ENCODE data around the gene MAP1A.

MAP1A gene

DNA sequence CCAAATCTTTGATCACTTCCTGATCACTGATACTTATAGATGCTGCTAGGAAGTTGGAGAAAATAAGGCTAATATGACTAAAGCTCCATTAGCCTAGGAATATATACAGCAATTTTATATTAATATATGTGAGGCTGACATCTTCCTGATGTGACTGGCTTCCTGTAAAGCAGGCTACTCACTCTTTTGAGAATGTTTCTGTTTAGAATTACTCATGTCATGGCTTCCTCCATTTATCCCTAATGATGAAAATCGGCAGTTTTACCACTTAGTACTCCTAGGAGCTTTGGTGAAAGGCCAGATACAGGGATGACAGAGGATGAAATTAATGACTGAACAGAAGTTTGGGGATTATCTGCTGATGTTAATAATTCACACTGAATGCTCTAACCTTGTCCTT is 3.9 kb upstream of the MAP1A start:
- TF ChIP-seq, protein P1, sequence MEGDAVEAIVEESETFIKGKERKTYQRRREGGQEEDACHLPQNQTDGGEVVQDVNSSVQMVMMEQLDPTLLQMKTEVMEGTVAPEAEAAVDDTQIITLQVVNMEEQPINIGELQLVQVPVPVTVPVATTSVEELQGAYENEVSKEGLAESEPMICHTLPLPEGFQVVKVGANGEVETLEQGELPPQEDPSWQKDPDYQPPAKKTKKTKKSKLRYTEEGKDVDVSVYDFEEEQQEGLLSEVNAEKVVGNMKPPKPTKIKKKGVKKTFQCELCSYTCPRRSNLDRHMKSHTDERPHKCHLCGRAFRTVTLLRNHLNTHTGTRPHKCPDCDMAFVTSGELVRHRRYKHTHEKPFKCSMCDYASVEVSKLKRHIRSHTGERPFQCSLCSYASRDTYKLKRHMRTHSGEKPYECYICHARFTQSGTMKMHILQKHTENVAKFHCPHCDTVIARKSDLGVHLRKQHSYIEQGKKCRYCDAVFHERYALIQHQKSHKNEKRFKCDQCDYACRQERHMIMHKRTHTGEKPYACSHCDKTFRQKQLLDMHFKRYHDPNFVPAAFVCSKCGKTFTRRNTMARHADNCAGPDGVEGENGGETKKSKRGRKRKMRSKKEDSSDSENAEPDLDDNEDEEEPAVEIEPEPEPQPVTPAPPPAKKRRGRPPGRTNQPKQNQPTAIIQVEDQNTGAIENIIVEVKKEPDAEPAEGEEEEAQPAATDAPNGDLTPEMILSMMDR (IDR thresholded peaks at IDR 0.05; ENCODE audit: low read depth, low read length, missing control alignments), result no peak
- H3K36me3 ChIP-seq (replicated peaks), result no peaks in the 10 kb centered on the region
- no peak for DNase-seq
- in situ Hi-C loops (cut with HindIII; ENCODE audit: low pct_ligation_motif_present, low sequenced_read_pairs), result no loop called here
- no peak overlapping the region for H3K4me3 ChIP-seq (ENCODE audit: low read depth, low read length)
- H3K27me3 ChIP-seq (replicated peaks), result no peaks in the 10 kb centered on the region
- H3K27ac ChIP-seq, result no peak overlapping the region

DNA sequence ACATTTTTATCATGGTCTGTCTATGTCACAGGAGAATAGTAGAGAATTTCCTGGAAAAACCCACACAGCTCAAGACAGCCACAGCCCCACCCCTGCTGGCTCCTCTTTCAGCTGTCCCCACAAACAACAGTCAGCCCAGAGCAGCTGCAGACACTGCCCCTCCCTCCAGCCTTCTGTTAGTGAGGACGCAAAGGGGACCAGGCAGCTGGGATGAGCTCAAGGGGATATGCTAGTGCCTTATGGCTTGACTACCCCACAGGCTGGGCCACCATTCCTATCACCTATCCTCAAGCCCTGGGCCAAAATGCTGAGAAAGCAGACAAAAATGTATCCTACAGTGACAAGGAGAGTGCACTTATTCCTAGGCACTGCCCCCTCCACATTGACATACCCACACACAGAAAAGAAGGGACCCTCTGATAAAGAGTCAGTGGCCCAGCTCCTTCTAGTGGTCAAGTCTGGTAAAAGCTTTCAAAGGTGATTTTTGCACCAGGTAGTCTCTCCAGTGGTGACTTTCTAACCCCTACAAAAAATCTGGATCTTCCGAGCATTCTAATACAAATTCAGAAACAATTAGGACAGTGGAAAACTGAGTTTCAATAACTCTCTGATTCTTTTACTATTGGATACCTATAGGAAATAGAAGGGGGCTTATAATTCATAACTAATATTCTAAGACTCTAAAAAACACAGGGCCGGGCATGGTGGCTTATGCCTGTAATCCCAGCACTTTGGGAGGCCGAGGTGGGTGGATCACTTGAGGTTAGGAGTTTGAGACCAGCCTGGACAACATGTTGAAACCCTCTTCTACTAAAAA is 3.0 kb upstream of the MAP1A start:
- H3K4me3 ChIP-seq (ENCODE audit: low read depth, low read length), result no peak overlapping the region
- TF ChIP-seq, protein P1 (IDR thresholded peaks at IDR 0.05; ENCODE audit: low read depth, low read length, missing control alignments), result peak; percentile 78
- no peaks in the 10 kb centered on the region for H3K27me3 ChIP-seq (replicated peaks)
- no peak for DNase-seq
- no peak overlapping the region for H3K27ac ChIP-seq
- H3K36me3 ChIP-seq (replicated peaks), result no peaks in the 10 kb centered on the region
- in situ Hi-C loops (cut with HindIII; ENCODE audit: low pct_ligation_motif_present, low sequenced_read_pairs), result no loop called here

DNA sequence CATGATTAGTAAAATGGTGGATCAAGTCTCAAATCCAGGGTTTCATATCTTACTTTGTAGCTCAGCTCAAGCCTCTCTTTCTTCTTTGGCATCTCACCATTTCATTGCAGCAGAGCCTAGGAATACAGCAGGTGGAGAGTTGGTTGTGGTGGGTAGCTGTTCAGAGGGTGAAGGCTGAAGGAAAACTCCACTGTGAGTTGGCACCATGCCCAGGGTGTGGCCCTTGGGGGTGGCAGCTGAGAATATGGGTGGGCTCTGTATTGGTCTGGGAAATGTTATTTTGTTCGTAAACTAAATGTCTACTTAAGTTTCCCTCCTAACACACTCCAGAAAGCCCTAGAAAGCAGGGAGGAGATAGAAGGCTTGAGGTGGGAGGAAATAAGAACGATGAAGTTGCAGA is 1.7 kb upstream of the MAP1A start:
- TF ChIP-seq, protein P1 (IDR thresholded peaks at IDR 0.05; ENCODE audit: low read depth, low read length, missing control alignments), result no peak
- Histone ChIP-seq H3K27ac (no peak overlapping the region), H3K4me3 (ENCODE audit: low read depth, low read length) (no peak overlapping the region), H3K36me3 (replicated peaks) (peaks cover 2% of the 10 kb centered on the region), H3K27me3 (replicated peaks) (no peaks in the 10 kb centered on the region)
- in situ Hi-C loops (cut with HindIII; ENCODE audit: low pct_ligation_motif_present, low sequenced_read_pairs), result no loop called here
- DNase-seq, result no peak

DNA sequence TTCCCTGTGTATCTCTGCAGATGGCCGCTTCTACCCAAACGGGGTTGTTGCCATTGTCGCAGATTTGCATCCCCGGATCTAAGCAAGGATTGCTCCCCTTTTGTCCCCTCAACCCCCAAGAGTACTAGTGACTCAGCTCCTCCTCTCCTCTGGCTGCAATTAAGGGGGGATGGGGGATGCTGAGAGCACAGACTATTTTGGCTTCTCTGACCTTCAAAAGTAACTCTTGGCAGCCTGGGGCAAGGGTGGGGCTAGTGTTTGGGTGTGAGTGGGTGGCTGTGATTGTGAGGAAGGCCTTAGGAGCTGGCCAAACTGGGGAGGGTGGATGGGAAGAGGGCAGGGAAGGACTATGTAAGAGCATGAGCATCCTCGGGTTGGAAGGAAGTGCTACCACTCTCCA is 1.2 kb upstream of the MAP1A start:
- DNase-seq, result no peak
- H3K27me3 ChIP-seq (replicated peaks), result no peaks in the 10 kb centered on the region
- no peak overlapping the region for H3K27ac ChIP-seq
- TF ChIP-seq, protein P1 (IDR thresholded peaks at IDR 0.05; ENCODE audit: low read depth, low read length, missing control alignments), result no peak
- peaks cover 6% of the 10 kb centered on the region for H3K36me3 ChIP-seq (replicated peaks)
- in situ Hi-C loops (cut with HindIII; ENCODE audit: low pct_ligation_motif_present, low sequenced_read_pairs), result no loop called here
- H3K4me3 ChIP-seq (ENCODE audit: low read depth, low read length), result no peak overlapping the region

DNA sequence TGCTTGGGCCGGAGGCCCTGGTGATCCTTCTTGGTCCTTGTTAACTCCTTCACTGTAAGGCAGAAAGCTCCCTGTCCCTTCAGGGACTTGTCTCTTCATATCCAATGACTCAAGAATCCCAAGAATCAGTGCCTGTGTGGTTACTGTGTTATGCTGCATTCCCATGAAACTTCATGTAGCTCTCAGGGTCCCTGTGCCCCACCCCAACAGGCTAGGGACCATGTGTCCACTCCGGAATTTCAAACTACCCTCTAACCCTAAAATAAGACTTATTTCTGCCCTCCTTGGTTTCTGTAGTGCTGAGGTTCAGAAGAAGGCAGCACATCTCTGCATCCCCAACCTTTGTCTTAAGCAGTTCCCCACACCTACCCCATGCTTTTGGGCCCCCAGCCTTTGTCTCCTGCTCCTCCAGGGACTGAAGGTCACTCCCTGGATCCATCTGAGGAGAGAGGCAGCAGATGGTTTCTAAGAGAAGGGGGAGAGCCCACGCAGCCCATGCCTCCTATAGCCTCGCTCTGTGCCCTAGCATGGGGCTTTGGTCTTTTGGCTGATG is 531 bp upstream of the MAP1A start:
- no peaks in the 10 kb centered on the region for H3K27me3 ChIP-seq (replicated peaks)
- H3K4me3 ChIP-seq (ENCODE audit: low read depth, low read length), result peak overlapping the region; percentile 74
- peak; percentile 59 for DNase-seq
- in situ Hi-C loops (cut with HindIII; ENCODE audit: low pct_ligation_motif_present, low sequenced_read_pairs), result no loop called here
- no peak overlapping the region for H3K27ac ChIP-seq
- peaks cover 12% of the 10 kb centered on the region for H3K36me3 ChIP-seq (replicated peaks)
- TF ChIP-seq, protein P1 (IDR thresholded peaks at IDR 0.05; ENCODE audit: low read depth, low read length, missing control alignments), result no peak
